Fibroblast of the aortic adventitia (primary cell): ENCODE results near the gene CCDC92. TPM values are rescaled to one million over a fixed set of nuclear protein-coding genes. Genes with fewer than 3 reads are reported as not detected.

ENCODE experiments used
- DNase-seq: peaks from one replicate; pipeline ENCODE4 v3.0.0-alpha.2; 2010; ENCODE audit warnings: low read depth
- H3K4me3 ChIP-seq: 2 replicates; pipeline ENCODE4 v1.5.1; 2011; ENCODE audit warnings: low read depth, mild to moderate bottlenecking, control low read depth, low read length, moderate library complexity
- CTCF ChIP-seq: IDR thresholded peaks from 2 replicates; pipeline ENCODE4 v1.5.1; 2011; ENCODE audit warnings: mild to moderate bottlenecking, low read length, control low read depth, inconsistent platforms; ENCODE audit not compliant: insufficient read depth
- total RNA-seq: library from RNA; depleted of rRNA; stranded (reverse); fragments of >200 nt; gene quantifications from 2 replicates; pipeline ENCODE4 v1.2.3, GENCODE V29; 2012; ENCODE audit warnings: low replicate concordance

Gene CCDC92
- total RNA-seq, 1 donor = 22.7 TPM

GRCh38 chr12:123960856-123961255 is 11.8 kb downstream of the CCDC92 start:
- no peak overlapping the region for H3K4me3 ChIP-seq
- DNase-seq = no peak
- TF ChIP-seq CTCF = no peak

GRCh38 chr12:123960029-123960735 is 12.4 kb downstream of the CCDC92 start:
- TF ChIP-seq CTCF = no peak
- no peak for DNase-seq
- H3K4me3 ChIP-seq = no peak overlapping the region

- DNase-seq = no peak
- H3K4me3 ChIP-seq = no peak overlapping the region
- no peak for TF ChIP-seq CTCF
These were observed 13.8 kb downstream of the CCDC92 start for GRCh38 chr12:123958876-123959275.

GRCh38 chr12:123958462-123958861 is 14.2 kb downstream of the CCDC92 start:
- no peak overlapping the region for H3K4me3 ChIP-seq
- DNase-seq = no peak
- TF ChIP-seq CTCF = no peak

GRCh38 chr12:123957196-123957595 is 15.4 kb downstream of the CCDC92 start:
- H3K4me3 ChIP-seq = no peak overlapping the region
- no peak for DNase-seq
- TF ChIP-seq CTCF = no peak

GRCh38 chr12:123956249-123956648 is 16.4 kb downstream of the CCDC92 start:
- H3K4me3 ChIP-seq = no peak overlapping the region
- DNase-seq = no peak
- TF ChIP-seq CTCF = no peak
